Transverse colon (tissue), 4 donors: Measurements from ENCODE around the gene ULK4. TPM values are rescaled to one million over a fixed set of nuclear protein-coding genes. Genes with fewer than 3 reads are reported as not detected.
"Not testable (repeated sequence)": the region's sequence is repeated elsewhere in the genome, so short reads cannot be mapped to it uniquely, and the experiment has no call there.

Experiments
- DNase-seq: peaks from one replicate; pipeline ENCODE4 v3.0.0-alpha.2; 2019
- H3K27ac ChIP-seq, 4 donors: fragments of 200-600 bp; sonication (generic); 2 replicates each; pipeline ENCODE4 v1.5.1; 2016 to 2018; ENCODE audit warnings: inconsistent platforms in 4 of 4
- H3K27me3 ChIP-seq: fragments of 200-600 bp; sonication (generic); 2 replicates; pipeline ENCODE4 v1.5.1; 2017; ENCODE audit warnings: inconsistent platforms
- H3K36me3 ChIP-seq, 4 donors: fragments of 200-600 bp; sonication (generic); 2 replicates each; pipeline ENCODE4 v1.5.1; 2017 to 2019; ENCODE audit warnings: inconsistent platforms in 4 of 4
- H3K4me1 ChIP-seq, 4 donors: fragments of 200-600 bp; sonication (generic); 2 replicates each; pipeline ENCODE4 v1.5.1; 2017 to 2020; ENCODE audit warnings: inconsistent platforms in 4 of 4
- H3K4me3 ChIP-seq, 4 donors: fragments of 200-600 bp; sonication (generic); 1 replicate in 1 of 4; 2 replicates in 3 of 4; pipeline versions ENCODE4 v1.5.1 to v1.6.1; 2017 to 2019; ENCODE audit warnings: inconsistent platforms in 4 of 4
- H3K9me3 ChIP-seq, 2 donors: fragments of 200-600 bp; sonication (generic); 2 replicates each; pipeline ENCODE4 v1.5.1; 2017 to 2019; ENCODE audit warnings: inconsistent platforms in 2 of 2
- CTCF ChIP-seq, 5 experiments: fragments of 200-600 bp in 3 of 5; fragments of 450-650 bp in 2 of 5; sonication (generic) in 3 of 5; IDR thresholded peaks; 1 replicate in 2 of 5; 2 replicates in 3 of 5; pipeline ENCODE4 v1.5.1; 2016 to 2017; ENCODE audit warnings: antibody characterized with exemption in 5 of 5, inconsistent platforms in 3 of 5, mild to moderate bottlenecking in 2 of 5, moderate library complexity in 1 of 5
- EP300 ChIP-seq: sonication (generic); formaldehyde crosslinking; IDR thresholded peaks from one replicate; pipeline ENCODE4 v1.6.1; 2017; ENCODE audit warnings: antibody characterized with exemption, low read depth
- POLR2A ChIP-seq: fragments of 450-650 bp; IDR thresholded peaks from one replicate; pipeline ENCODE4 v1.6.1; 2016; ENCODE audit warnings: antibody characterized with exemption, mild to moderate bottlenecking, moderate library complexity
- POLR2AphosphoS5 ChIP-seq, 3 donors: sonication (generic); formaldehyde crosslinking; IDR thresholded peaks; one replicate each; pipeline ENCODE4 v1.6.1; 2016; ENCODE audit warnings: antibody characterized with exemption in 3 of 3
- WGBS, 2 donors: methylation state at CpG; one replicate each; pipeline ENCODE4 v1.1.5; 2018; ENCODE audit warnings: low coverage in 1 of 2; 5-methylcytosine and 5-hydroxymethylcytosine counted together
- in situ Hi-C, 4 donors: fragments of 200-750 bp; cut with MboI; loops; one replicate each; pipeline versions ENCODE4 v1.15.0 to v1.15.1; 2017; ENCODE audit warnings: low sequenced_read_pairs in 3 of 4, low pct_ligation_motif_present in 1 of 4, low pct_unique_long_range_greater_than_20kb in 1 of 4
- intact Hi-C: fragments of 100-400 bp; cut with DNase I; formaldehyde crosslinking; loops from one replicate; pipeline ENCODE4 v1.15.1; 2023; ENCODE audit warnings: low total_unique reads
- total RNA-seq, 4 donors: library from RNA; depleted of rRNA; stranded (reverse); fragments of >200 nt; gene quantifications; one replicate each; pipeline ENCODE4 v1.1.0, GENCODE V29; 2016

ULK4 gene
- total RNA-seq, 4 donors from 2014 or later: 4.1 to 19.2 (median 11.7) TPM

GRCh38 chr3:41848753-41849574 is 112.9 kb downstream of the ULK4 start:
- no peak overlapping the region for H3K27ac ChIP-seq
- intact Hi-C loops: no loop called here
- WGBS, 2 donors: 79 to 95% methylated on average over 6 of the region's 6 CpGs
- TF ChIP-seq POLR2A (no peak), EP300 (no peak), CTCF (IDR thresholded peaks at IDR 0.05) (no peak), POLR2AphosphoS5 (IDR thresholded peaks at IDR 0.05) (no peak)
- no peaks in the 10 kb centered on the region for H3K36me3 ChIP-seq
- no peak for DNase-seq
- no peaks in the 10 kb centered on the region for H3K27me3 ChIP-seq
- no peak overlapping the region for H3K4me3 ChIP-seq
- in situ Hi-C loops: no loop called here
- H3K4me1 ChIP-seq: peaks cover 0 to 6% (median 3%) of the 10 kb centered on the region in 4 donors
- no peaks in the 10 kb centered on the region for H3K9me3 ChIP-seq

GRCh38 chr3:41847679-41848078 is 114.2 kb downstream of the ULK4 start:
- WGBS, 2 donors: 86 to 100% methylated on average over 1 of the region's 1 CpG
- H3K9me3 ChIP-seq: no peaks in the 10 kb centered on the region
- intact Hi-C loops: no loop called here

GRCh38 chr3:41846850-41847249 is 115.1 kb downstream of the ULK4 start:
- Histone ChIP-seq H3K27ac (peak overlapping the region in 1 of 4 donors; percentile 45), H3K36me3 (no peaks in the 10 kb centered on the region), H3K4me1 (peaks cover 0 to 6% (median 3%) of the 10 kb centered on the region in 4 donors), H3K27me3 (no peaks in the 10 kb centered on the region), H3K9me3 (no peaks in the 10 kb centered on the region), H3K4me3 (no peak overlapping the region)
- TF ChIP-seq POLR2AphosphoS5 (IDR thresholded peaks at IDR 0.05): no peak
- TF ChIP-seq POLR2A: no peak
- no peak for TF ChIP-seq CTCF (IDR thresholded peaks at IDR 0.05)
- no peak for TF ChIP-seq EP300
- DNase-seq: no peak
- intact Hi-C loops (no loop called here), in situ Hi-C loops (no loop called here)
- WGBS, 2 donors: 83 to 88% methylated on average over 1 of the region's 1 CpG

More at GRCh38 chr3:41847679-41848078, 114.2 kb downstream of the ULK4 start:
- TF ChIP-seq CTCF (IDR thresholded peaks at IDR 0.05) (no peak), EP300 (no peak), POLR2AphosphoS5 (IDR thresholded peaks at IDR 0.05) (no peak)
- Histone ChIP-seq H3K27me3 (no peaks in the 10 kb centered on the region), H3K36me3 (no peaks in the 10 kb centered on the region), H3K4me3 (no peak overlapping the region), H3K27ac (no peak overlapping the region), H3K4me1 (peaks cover 0 to 6% (median 3%) of the 10 kb centered on the region in 4 donors)
- in situ Hi-C loops: no loop called here
- no peak for DNase-seq

- Histone ChIP-seq H3K4me1 (peaks cover 0 to 6% (median 3%) of the 10 kb centered on the region in 4 donors), H3K36me3 (no peaks in the 10 kb centered on the region), H3K27me3 (no peaks in the 10 kb centered on the region), H3K4me3 (no peak overlapping the region), H3K9me3 (no peaks in the 10 kb centered on the region), H3K27ac (peak overlapping the region in 1 of 4 donors; percentile 48)
- no peak for DNase-seq
- TF ChIP-seq POLR2A (no peak), POLR2AphosphoS5 (IDR thresholded peaks at IDR 0.05) (no peak), CTCF (IDR thresholded peaks at IDR 0.05) (no peak), EP300 (no peak)
- WGBS, 2 donors: 58 to 78% methylated on average over 1 of the region's 1 CpG
- intact Hi-C loops (no loop called here), in situ Hi-C loops (no loop called here)
Measured at GRCh38 chr3:41845826-41846225, 116.1 kb downstream of the ULK4 start.

GRCh38 chr3:41844256-41844655 is 117.6 kb downstream of the ULK4 start:
- H3K27ac ChIP-seq: peak overlapping the region in 1 of 4 donors; percentile 37
- in situ Hi-C loops, intact Hi-C loops, H3K36me3 ChIP-seq, H3K9me3 ChIP-seq, DNase-seq, H3K4me3 ChIP-seq, H3K27me3 ChIP-seq, H3K4me1 ChIP-seq: not testable (repeated sequence)
- 98% methylated on average over 11 of the region's 24 CpGs; no CpG with 5 or more reads in 1 of the 2 donors for WGBS, 2 donors

GRCh38 chr3:41840936-41841668 is 120.8 kb downstream of the ULK4 start:
- H3K9me3 ChIP-seq, H3K27me3 ChIP-seq, H3K27ac ChIP-seq, DNase-seq, H3K4me3 ChIP-seq, H3K4me1 ChIP-seq, in situ Hi-C loops, intact Hi-C loops, H3K36me3 ChIP-seq: not testable (repeated sequence)
- WGBS, 2 donors: 92 to 97% methylated on average over 3 to 35 of the region's 52 CpGs
